CD14-positive monocyte (primary cell): ENCODE results near the gene STARD13. TPM values are rescaled to one million over a fixed set of nuclear protein-coding genes. Genes with fewer than 3 reads are reported as not detected.
A peak's percentile ranks its signal among the peaks of the same experiment; 100 is the strongest.

Experiments
- DNase-seq, 3 donors: peaks; one replicate each; pipeline ENCODE4 v3.0.0-alpha.2; 2011 to 2022
- H2AFZ ChIP-seq: 2 replicates; pipeline ENCODE4 v1.6.0; 2012; ENCODE audit warnings: mild to moderate bottlenecking, low read depth, low read length, inconsistent platforms; ENCODE audit not compliant: insufficient read depth, poor library complexity, severe bottlenecking
- H3K27ac ChIP-seq, 2 donors: 1 replicate in 1 of 2; 2 replicates in 1 of 2; pipeline ENCODE4 v1.5.1; 2012 to 2013; ENCODE audit warnings: low read length in 2 of 2, control low read depth in 1 of 2, inconsistent platforms in 1 of 2, low read depth in 1 of 2, mild to moderate bottlenecking in 1 of 2
- H3K27me3 ChIP-seq, 2 donors: one replicate each; pipeline versions ENCODE4 v1.6.0 to v1.6.1; 2011 to 2013; ENCODE audit warnings: low read length in 2 of 2; ENCODE audit not compliant: control insufficient read depth in 2 of 2, insufficient read depth in 2 of 2
- H3K36me3 ChIP-seq, 2 donors: replicated peaks in 1 of 2; 1 replicate in 1 of 2; 2 replicates in 1 of 2; pipeline versions ENCODE4 v1.5.1 to v1.6.1; 2012 to 2013; ENCODE audit warnings: low read length in 2 of 2, control low read depth in 1 of 2, inconsistent platforms in 1 of 2, mild to moderate bottlenecking in 1 of 2; ENCODE audit not compliant: insufficient read depth in 2 of 2, control insufficient read depth in 1 of 2
- H3K4me1 ChIP-seq, 2 donors: 1 replicate in 1 of 2; 2 replicates in 1 of 2; pipeline versions ENCODE4 v1.5.1 to v1.6.1; 2012 to 2013; ENCODE audit warnings: low read length in 2 of 2, control low read depth in 1 of 2, inconsistent platforms in 1 of 2, mild to moderate bottlenecking in 1 of 2, moderate library complexity in 1 of 2; ENCODE audit not compliant: insufficient read depth in 2 of 2, control insufficient read depth in 1 of 2
- H3K4me2 ChIP-seq: replicated peaks from 2 replicates; pipeline ENCODE3; 2012; ENCODE audit warnings: low read length, moderate library complexity, mild to moderate bottlenecking; ENCODE audit not compliant: poor library complexity, severe bottlenecking; ENCODE audit errors: extremely low read depth
- H3K4me3 ChIP-seq, 3 experiments: fragments of 200-600 bp in 1 of 3; sonication (generic) in 1 of 3; replicated peaks in 1 of 3; 1 replicate in 2 of 3; 2 replicates in 1 of 3; pipeline ENCODE4 v1.5.1; 2011 to 2013; ENCODE audit warnings: low read length in 3 of 3, mild to moderate bottlenecking in 3 of 3, control low read depth in 2 of 3, low read depth in 2 of 3, inconsistent platforms in 1 of 3, moderate library complexity in 1 of 3
- H3K79me2 ChIP-seq: 2 replicates; pipeline ENCODE4 v1.6.0; 2012; ENCODE audit warnings: mild to moderate bottlenecking, control low read depth, inconsistent platforms, low read length, moderate library complexity; ENCODE audit not compliant: insufficient read depth
- H3K9ac ChIP-seq: 2 replicates; pipeline ENCODE4 v1.6.0; 2017; ENCODE audit warnings: low read length, mild to moderate bottlenecking; ENCODE audit not compliant: insufficient read depth, poor library complexity, severe bottlenecking
- H3K9me3 ChIP-seq, 2 donors: replicated peaks in 1 of 2; 1 replicate in 1 of 2; 2 replicates in 1 of 2; pipeline versions ENCODE4 v1.5.1 to v1.6.1; 2012 to 2013; ENCODE audit warnings: low read length in 2 of 2, control low read depth in 1 of 2; ENCODE audit not compliant: control insufficient read depth in 1 of 2, insufficient read depth in 1 of 2
- H4K20me1 ChIP-seq: 2 replicates; pipeline ENCODE4 v1.6.0; 2012; ENCODE audit warnings: mild to moderate bottlenecking, low read length, control low read depth, moderate library complexity; ENCODE audit not compliant: insufficient read depth
- H3K27ac Mint-ChIP-seq, 7 donors: one replicate each; pipeline ENCODE4 v1.8.0; 2020; ENCODE audit warnings: mild to moderate bottlenecking in 7 of 7, mixed read lengths in 7 of 7, moderate library complexity in 6 of 7, inconsistent platforms in 2 of 7
- H3K27me3 Mint-ChIP-seq, 3 donors: one replicate each; pipeline ENCODE4 v1.8.0; 2021 to 2022; ENCODE audit warnings: low read depth in 3 of 3, mild to moderate bottlenecking in 3 of 3, mixed read lengths in 3 of 3, moderate library complexity in 3 of 3, inconsistent platforms in 1 of 3
- H3K36me3 Mint-ChIP-seq, 2 donors: one replicate each; pipeline ENCODE4 v1.8.0; 2020; ENCODE audit warnings: mixed read lengths in 2 of 2, inconsistent platforms in 1 of 2, mild to moderate bottlenecking in 1 of 2
- H3K4me1 Mint-ChIP-seq: one replicate; pipeline ENCODE4 v1.8.0; 2020; ENCODE audit warnings: mild to moderate bottlenecking, mixed read lengths
- H3K4me3 Mint-ChIP-seq, 2 donors: one replicate each; pipeline ENCODE4 v1.8.0; 2020; ENCODE audit warnings: mild to moderate bottlenecking in 2 of 2, mixed read lengths in 2 of 2, moderate library complexity in 1 of 2
- H3K9me3 Mint-ChIP-seq, 7 donors: one replicate each; pipeline ENCODE4 v1.8.0; 2020 to 2022; ENCODE audit warnings: mixed read lengths in 7 of 7, mild to moderate bottlenecking in 6 of 7, moderate library complexity in 6 of 7, inconsistent platforms in 2 of 7
- WGBS: methylation state at CpG from one replicate; pipeline ENCODE4 v1.1.5; 2013; ENCODE audit warnings: missing lambda C conversion rate; ENCODE audit not compliant: insufficient coverage; 5-methylcytosine and 5-hydroxymethylcytosine counted together
- intact Hi-C, 2 donors: fragments of 100-400 bp; cut with micrococcal nuclease; formaldehyde crosslinking; loops; one replicate each; pipeline versions ENCODE4 v1.15.0 to v1.15.1; 2023
- polyA plus RNA-seq, 3 donors: library from polyadenylated mRNA; depleted of rRNA in 1 of 3; unstranded in 2 of 3; stranded (reverse) in 1 of 3; fragments of 300-500 nt in 2 of 3; fragments of >200 nt in 1 of 3; fragmentation: Illumina TruSeq in 2 of 3; gene quantifications; 1 replicate in 2 of 3; 2 replicates in 1 of 3; pipeline ENCODE4 v1.2.3, GENCODE V29; 2012 to 2021
- TF ChIP-seq, protein P1 (sequence below): fragments of 200-600 bp; IDR thresholded peaks from one replicate; pipeline ENCODE4 v1.8.0; 2022; ENCODE audit warnings: antibody characterized with exemption, mild to moderate bottlenecking

The STARD13 gene
- polyA plus RNA-seq, 3 donors = 0.37 to 0.69 (median 0.60) TPM

DNA sequence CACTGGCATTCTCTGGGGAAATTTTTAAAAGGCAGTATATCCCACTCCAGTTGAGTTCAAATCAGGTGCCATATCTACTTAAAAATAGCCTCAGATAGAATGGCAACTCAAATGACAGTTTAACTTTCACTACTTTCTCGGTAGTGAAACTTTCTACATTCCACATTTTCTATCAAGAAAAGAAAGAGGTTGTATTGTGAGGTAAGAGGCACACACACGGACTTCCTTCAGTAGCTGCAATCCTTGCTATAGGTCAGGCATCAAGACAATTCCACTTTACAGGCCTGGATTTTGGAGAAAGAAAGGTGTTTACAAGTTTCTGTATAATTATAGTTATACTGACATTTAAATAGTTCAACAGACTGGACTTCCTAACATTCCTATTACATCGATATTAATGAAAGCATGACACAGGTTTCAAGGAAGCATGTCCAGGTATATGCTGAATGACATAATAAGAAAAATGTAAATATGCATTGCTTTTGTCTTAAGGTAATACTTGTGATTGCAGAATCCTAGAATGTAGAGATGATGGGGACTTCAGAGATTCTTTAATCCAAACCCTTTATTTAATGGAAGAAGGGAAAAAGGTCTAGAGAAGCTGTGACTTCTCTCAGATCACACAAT lies 5.2 kb downstream of the STARD13 start:
- H3K4me1 ChIP-seq = peaks cover 9 to 17% of the 10 kb centered on the region in 2 donors
- H3K36me3 ChIP-seq = no peaks in the 10 kb centered on the region
- DNase-seq = no peak
- no peaks in the 10 kb centered on the region for H3K27me3 ChIP-seq
- H2AFZ ChIP-seq = no peak overlapping the region
- no peak overlapping the region for H3K9ac ChIP-seq
- no peaks in the 10 kb centered on the region for H4K20me1 ChIP-seq
- H3K27ac ChIP-seq = no peak overlapping the region
- TF ChIP-seq, protein P1, sequence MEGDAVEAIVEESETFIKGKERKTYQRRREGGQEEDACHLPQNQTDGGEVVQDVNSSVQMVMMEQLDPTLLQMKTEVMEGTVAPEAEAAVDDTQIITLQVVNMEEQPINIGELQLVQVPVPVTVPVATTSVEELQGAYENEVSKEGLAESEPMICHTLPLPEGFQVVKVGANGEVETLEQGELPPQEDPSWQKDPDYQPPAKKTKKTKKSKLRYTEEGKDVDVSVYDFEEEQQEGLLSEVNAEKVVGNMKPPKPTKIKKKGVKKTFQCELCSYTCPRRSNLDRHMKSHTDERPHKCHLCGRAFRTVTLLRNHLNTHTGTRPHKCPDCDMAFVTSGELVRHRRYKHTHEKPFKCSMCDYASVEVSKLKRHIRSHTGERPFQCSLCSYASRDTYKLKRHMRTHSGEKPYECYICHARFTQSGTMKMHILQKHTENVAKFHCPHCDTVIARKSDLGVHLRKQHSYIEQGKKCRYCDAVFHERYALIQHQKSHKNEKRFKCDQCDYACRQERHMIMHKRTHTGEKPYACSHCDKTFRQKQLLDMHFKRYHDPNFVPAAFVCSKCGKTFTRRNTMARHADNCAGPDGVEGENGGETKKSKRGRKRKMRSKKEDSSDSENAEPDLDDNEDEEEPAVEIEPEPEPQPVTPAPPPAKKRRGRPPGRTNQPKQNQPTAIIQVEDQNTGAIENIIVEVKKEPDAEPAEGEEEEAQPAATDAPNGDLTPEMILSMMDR = no peak
- no peaks in the 10 kb centered on the region for H3K36me3 Mint-ChIP-seq
- H3K9me3 ChIP-seq = no peaks in the 10 kb centered on the region
- WGBS = no CpG with 5 or more reads among the region's 3 CpGs
- no peak overlapping the region for H3K27ac Mint-ChIP-seq
- H3K79me2 ChIP-seq = no peaks in the 10 kb centered on the region
- peaks cover 0 to 3% (median 0%) of the 10 kb centered on the region in 3 donors for H3K27me3 Mint-ChIP-seq
- H3K4me3 Mint-ChIP-seq = no peak overlapping the region
- H3K4me3 ChIP-seq = no peak overlapping the region
- no peaks in the 10 kb centered on the region for H3K9me3 Mint-ChIP-seq
- peaks cover 27% of the 10 kb centered on the region for H3K4me1 Mint-ChIP-seq
- no peak overlapping the region for H3K4me2 ChIP-seq
- intact Hi-C loops = no loop called here

DNA sequence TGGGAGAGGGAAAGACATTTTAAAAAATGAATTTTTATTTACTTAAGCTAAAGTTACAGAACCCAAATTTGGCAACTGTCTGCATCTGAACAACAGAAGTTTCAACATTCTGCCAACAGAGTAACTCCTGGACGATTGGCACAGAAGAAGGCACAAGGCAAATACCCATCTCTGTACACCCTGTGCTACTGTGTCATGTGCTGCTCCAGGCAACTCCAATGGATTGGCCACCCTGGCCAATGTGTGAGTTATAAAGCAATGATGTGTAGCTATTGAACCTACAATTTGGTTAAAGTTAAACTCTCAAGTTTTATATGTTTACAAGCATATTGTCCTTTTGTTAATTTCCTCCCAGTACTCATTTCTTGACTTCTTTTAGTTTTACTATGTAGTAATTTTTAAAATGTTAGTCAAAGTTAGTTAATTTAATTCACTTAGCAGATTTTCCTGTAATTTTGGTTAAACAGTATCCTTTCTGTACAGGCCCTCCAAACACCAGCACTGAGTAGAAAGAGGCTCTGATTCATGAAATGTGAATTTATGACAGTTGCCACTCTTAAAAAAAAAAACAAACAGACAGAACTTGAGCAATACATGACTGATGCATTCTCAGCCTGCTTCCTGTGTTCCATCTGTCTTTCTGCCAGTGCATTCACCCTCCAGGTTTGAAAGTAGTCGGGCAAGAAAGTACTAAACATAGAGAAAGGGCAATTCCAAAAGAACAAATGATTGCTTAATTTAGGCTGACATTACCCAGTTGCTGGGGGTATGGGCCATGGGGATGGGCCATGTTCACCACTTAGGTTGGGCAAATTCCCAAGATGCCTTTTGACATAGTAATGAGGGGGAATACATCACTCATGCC lies 5.9 kb downstream of the STARD13 start:
- intact Hi-C loops = no loop called here
- Histone ChIP-seq H3K9ac (no peak overlapping the region), H3K4me2 (no peak overlapping the region), H3K4me1 (peaks cover 1 to 11% of the 10 kb centered on the region in 2 donors), H3K36me3 (no peaks in the 10 kb centered on the region), H3K9me3 (no peaks in the 10 kb centered on the region), H3K27ac (no peak overlapping the region), H3K4me3 (no peak overlapping the region), H2AFZ (no peak overlapping the region), H3K79me2 (no peaks in the 10 kb centered on the region), H3K27me3 (no peaks in the 10 kb centered on the region), H4K20me1 (no peaks in the 10 kb centered on the region)
- Mint-ChIP-seq H3K4me3 (no peak overlapping the region), H3K27me3 (no peaks in the 10 kb centered on the region), H3K4me1 (peaks cover 20% of the 10 kb centered on the region), H3K36me3 (no peaks in the 10 kb centered on the region), H3K9me3 (no peaks in the 10 kb centered on the region), H3K27ac (peak overlapping the region in 1 of 7 donors; percentile 22)
- WGBS = 0% methylated on average over 1 of the region's 2 CpGs
- TF ChIP-seq, protein P1 = no peak
- DNase-seq = peak in 2 of 3 donors; percentile 23 to 31
